Activated CD4-positive, CD25-positive, alpha-beta regulatory T cell treated with anti-CD3 and anti-CD28 coated beads, Interleukin-2, amount 50 U/mL, for 24 hours (primary cell): Measurements from ENCODE around the gene FAM240B.

Experiments
- ATAC-seq, 2 donors: fragments of 150-1000 bp; cut with Tn5 transposase; one replicate each; pipeline ENCODE4 v1.10.0; 2021; ENCODE audit warnings: mild to moderate bottlenecking in 1 of 2, moderate library complexity in 1 of 2

Gene FAM240B

GRCh38 chr9:38720083-38720745 is at the start of gene FAM240B:
Gene FAM240B, minus strand, starts transcription at chr9:38720133. Its CDS starts 16,134 bp downstream, at chr9:38703999.
- no peak for ATAC-seq

GRCh38 chr9:38768351-38768761 is 48.4 kb upstream of the FAM240B start:
- ATAC-seq, result no peak

GRCh38 chr9:38765101-38765500 is 45.2 kb upstream of the FAM240B start:
- no peak for ATAC-seq

- no peak for ATAC-seq
Observed at GRCh38 chr9:38761999-38762398, 42.1 kb upstream of the FAM240B start.

- no peak for ATAC-seq
Observed at GRCh38 chr9:38761339-38761738, 41.4 kb upstream of the FAM240B start.

- no peak for ATAC-seq
Observed at GRCh38 chr9:38756702-38757101, 36.8 kb upstream of the FAM240B start.

GRCh38 chr9:38747941-38748340 is 28.0 kb upstream of the FAM240B start:
- no peak for ATAC-seq

GRCh38 chr9:38747067-38747466 is 27.1 kb upstream of the FAM240B start:
- no peak for ATAC-seq

- no peak for ATAC-seq
Observed at GRCh38 chr9:38746303-38746702, 26.4 kb upstream of the FAM240B start.

- no peak for ATAC-seq
Observed at GRCh38 chr9:38744484-38744883, 24.6 kb upstream of the FAM240B start.

- no peak for ATAC-seq
Observed at GRCh38 chr9:38737246-38737645, 17.3 kb upstream of the FAM240B start.

GRCh38 chr9:38734831-38735230 is 14.9 kb upstream of the FAM240B start:
- ATAC-seq, result no peak

- ATAC-seq, result no peak
Observed at GRCh38 chr9:38733503-38733902, 13.6 kb upstream of the FAM240B start.

GRCh38 chr9:38732885-38733284 is 13.0 kb upstream of the FAM240B start:
- ATAC-seq, result no peak

- no peak for ATAC-seq
Observed at GRCh38 chr9:38727497-38728001, 7.6 kb upstream of the FAM240B start.

GRCh38 chr9:38724754-38725153 is 4.8 kb upstream of the FAM240B start:
- ATAC-seq, result no peak

GRCh38 chr9:38718148-38718547 is 1.8 kb downstream of the FAM240B start:
- no peak for ATAC-seq

- ATAC-seq, result no peak
Observed at GRCh38 chr9:38715684-38716083, 4.2 kb downstream of the FAM240B start.

- ATAC-seq, result no peak
Observed at GRCh38 chr9:38713426-38713825, 6.5 kb downstream of the FAM240B start.

GRCh38 chr9:38708759-38709158 is 11.2 kb downstream of the FAM240B start:
- ATAC-seq, result no peak

- ATAC-seq, result no peak
Observed at GRCh38 chr9:38707885-38708637, 11.9 kb downstream of the FAM240B start.

GRCh38 chr9:38706493-38706892 is 13.4 kb downstream of the FAM240B start:
- no peak for ATAC-seq

- no peak for ATAC-seq
Observed at GRCh38 chr9:38705917-38706316, 14.0 kb downstream of the FAM240B start.

- ATAC-seq, result no peak
Observed at GRCh38 chr9:38700695-38701094, 19.2 kb downstream of the FAM240B start.
